Activated naive CD8-positive, alpha-beta T cell treated with anti-CD3 and anti-CD28 coated beads, Interleukin-2, amount 10 ng/mL, durations not matched to agents 7 days and 5 days (primary cell): ENCODE results near the gene CEMIP. TPM values are rescaled to one million over a fixed set of nuclear protein-coding genes. Genes with fewer than 3 reads are reported as not detected.

Experiments
- ATAC-seq: fragments of 150-1000 bp; cut with Tn5 transposase; one replicate; pipeline ENCODE4 v1.10.0; 2021; ENCODE audit warnings: low read depth, moderate library complexity
- POLR2A ChIA-PET: fragments of 350-600 bp; sonication (Branson Sonifier 250); formaldehyde crosslinking; loops from one replicate; lab custom pipeline; 2021; ENCODE audit warnings: antibody characterized with exemption; lab: Charles Lee
- DNase-seq: peaks from one replicate; pipeline ENCODE4 v3.0.0; 2021
- H3K27ac Mint-ChIP-seq: one replicate; pipeline ENCODE4 v1.8.0; 2022; ENCODE audit warnings: mild to moderate bottlenecking, mixed read lengths
- H3K27me3 Mint-ChIP-seq: one replicate; pipeline ENCODE4 v1.8.0; 2022; ENCODE audit warnings: mild to moderate bottlenecking, moderate library complexity, mixed read lengths
- H3K36me3 Mint-ChIP-seq: one replicate; pipeline ENCODE4 v1.8.0; 2021; ENCODE audit warnings: mild to moderate bottlenecking, mixed read lengths
- H3K4me1 Mint-ChIP-seq: one replicate; pipeline ENCODE4 v1.8.0; 2021; ENCODE audit warnings: mixed read lengths
- H3K4me3 Mint-ChIP-seq: one replicate; pipeline ENCODE4 v1.8.0; 2022; ENCODE audit warnings: mild to moderate bottlenecking, moderate library complexity, mixed read lengths
- H3K9me3 Mint-ChIP-seq: one replicate; pipeline ENCODE4 v1.8.0; 2021; ENCODE audit warnings: mixed read lengths
- total RNA-seq, 2 experiments: library from RNA; stranded (reverse); gene quantifications; one replicate each; pipeline ENCODE4 v1.2.3, GENCODE V29; 2021

CEMIP gene
- total RNA-seq, 2 experiments from 2014 or later: 0.23 TPM; not detected in 1

- POLR2A ChIA-PET: no interaction called here
- Mint-ChIP-seq H3K9me3 (no peaks in the 10 kb centered on the region), H3K4me3 (no peak overlapping the region), H3K27me3 (peaks cover 21% of the 10 kb centered on the region), H3K4me1 (peaks cover 8% of the 10 kb centered on the region), H3K27ac (no peak overlapping the region), H3K36me3 (no peaks in the 10 kb centered on the region)
- ATAC-seq: no peak
- no peak for DNase-seq
These were observed 108.0 kb downstream of the CEMIP start for GRCh38 chr15:80887148-80887547.

GRCh38 chr15:80888846-80889245 lies 109.7 kb downstream of the CEMIP start:
- peaks cover 8% of the 10 kb centered on the region for H3K4me1 Mint-ChIP-seq
- ATAC-seq (peak; percentile 58), DNase-seq (no peak)
- no peak overlapping the region for H3K4me3 Mint-ChIP-seq
- POLR2A ChIA-PET: no interaction called here
- no peaks in the 10 kb centered on the region for H3K36me3 Mint-ChIP-seq
- H3K27me3 Mint-ChIP-seq: peaks cover 21% of the 10 kb centered on the region
- H3K27ac Mint-ChIP-seq: no peak overlapping the region
- H3K9me3 Mint-ChIP-seq: no peaks in the 10 kb centered on the region

- ATAC-seq: no peak
- Mint-ChIP-seq H3K4me3 (no peak overlapping the region), H3K9me3 (no peaks in the 10 kb centered on the region), H3K36me3 (no peaks in the 10 kb centered on the region), H3K27ac (no peak overlapping the region), H3K4me1 (peaks cover 8% of the 10 kb centered on the region), H3K27me3 (peaks cover 21% of the 10 kb centered on the region)
- POLR2A ChIA-PET: no interaction called here
- no peak for DNase-seq
These were observed 111.3 kb downstream of the CEMIP start for GRCh38 chr15:80890341-80891005.

GRCh38 chr15:80891006-80891405 lies 111.8 kb downstream of the CEMIP start:
- Mint-ChIP-seq H3K4me3 (no peak overlapping the region), H3K4me1 (peaks cover 8% of the 10 kb centered on the region)
- no peak for ATAC-seq

GRCh38 chr15:80892414-80892813 lies 113.2 kb downstream of the CEMIP start:
- DNase-seq (no peak), ATAC-seq (no peak)
- Mint-ChIP-seq H3K27ac (no peak overlapping the region), H3K4me1 (peaks cover 8% of the 10 kb centered on the region), H3K4me3 (no peak overlapping the region), H3K9me3 (peaks cover 2% of the 10 kb centered on the region), H3K36me3 (peaks cover 4% of the 10 kb centered on the region), H3K27me3 (peaks cover 11% of the 10 kb centered on the region)
- POLR2A ChIA-PET: no interaction called here

More at GRCh38 chr15:80891006-80891405, 111.8 kb downstream of the CEMIP start:
- Mint-ChIP-seq H3K27me3 (peaks cover 19% of the 10 kb centered on the region), H3K27ac (no peak overlapping the region), H3K36me3 (no peaks in the 10 kb centered on the region), H3K9me3 (no peaks in the 10 kb centered on the region)
- no peak for DNase-seq
- POLR2A ChIA-PET: no interaction called here

GRCh38 chr15:80893777-80894176 lies 114.6 kb downstream of the CEMIP start:
- no peak overlapping the region for H3K27ac Mint-ChIP-seq
- H3K27me3 Mint-ChIP-seq: peaks cover 9% of the 10 kb centered on the region

GRCh38 chr15:80895091-80895490 lies 115.9 kb downstream of the CEMIP start:
- POLR2A ChIA-PET: no interaction called here
- DNase-seq (no peak), ATAC-seq (no peak)
- H3K27ac Mint-ChIP-seq: no peak overlapping the region
- H3K4me3 Mint-ChIP-seq: no peak overlapping the region
- peaks cover 2% of the 10 kb centered on the region for H3K9me3 Mint-ChIP-seq
- no peaks in the 10 kb centered on the region for H3K4me1 Mint-ChIP-seq
- peaks cover 4% of the 10 kb centered on the region for H3K36me3 Mint-ChIP-seq
- H3K27me3 Mint-ChIP-seq: peaks cover 4% of the 10 kb centered on the region

More at GRCh38 chr15:80893777-80894176, 114.6 kb downstream of the CEMIP start:
- no peak for ATAC-seq
- POLR2A ChIA-PET: no interaction called here
- peaks cover 4% of the 10 kb centered on the region for H3K4me1 Mint-ChIP-seq
- no peak overlapping the region for H3K4me3 Mint-ChIP-seq
- DNase-seq: no peak
- H3K36me3 Mint-ChIP-seq: peaks cover 4% of the 10 kb centered on the region
- H3K9me3 Mint-ChIP-seq: peaks cover 2% of the 10 kb centered on the region

GRCh38 chr15:80895965-80896364 lies 116.8 kb downstream of the CEMIP start:
- Mint-ChIP-seq H3K36me3 (peaks cover 4% of the 10 kb centered on the region), H3K27ac (no peak overlapping the region), H3K9me3 (peaks cover 2% of the 10 kb centered on the region), H3K4me1 (no peaks in the 10 kb centered on the region), H3K27me3 (peaks cover 2% of the 10 kb centered on the region), H3K4me3 (no peak overlapping the region)
- DNase-seq (no peak), ATAC-seq (no peak)
- POLR2A ChIA-PET: no interaction called here

- H3K4me1 Mint-ChIP-seq: no peaks in the 10 kb centered on the region
- peaks cover 4% of the 10 kb centered on the region for H3K36me3 Mint-ChIP-seq
- POLR2A ChIA-PET: no interaction called here
- H3K27ac Mint-ChIP-seq: no peak overlapping the region
- H3K4me3 Mint-ChIP-seq: no peak overlapping the region
- peaks cover 2% of the 10 kb centered on the region for H3K9me3 Mint-ChIP-seq
- H3K27me3 Mint-ChIP-seq: no peaks in the 10 kb centered on the region
- DNase-seq (no peak), ATAC-seq (no peak)
These were observed 118.9 kb downstream of the CEMIP start for GRCh38 chr15:80898040-80898439.

GRCh38 chr15:80902298-80902801 lies 123.2 kb downstream of the CEMIP start:
- Mint-ChIP-seq H3K36me3 (no peaks in the 10 kb centered on the region), H3K9me3 (no peaks in the 10 kb centered on the region), H3K27ac (no peak overlapping the region), H3K4me1 (no peaks in the 10 kb centered on the region), H3K27me3 (no peaks in the 10 kb centered on the region), H3K4me3 (no peak overlapping the region)
- no peak for DNase-seq
- POLR2A ChIA-PET: no interaction called here
- no peak for ATAC-seq

GRCh38 chr15:80904998-80905397 lies 125.8 kb downstream of the CEMIP start:
- Mint-ChIP-seq H3K27ac (no peak overlapping the region), H3K9me3 (no peaks in the 10 kb centered on the region), H3K27me3 (no peaks in the 10 kb centered on the region), H3K4me3 (no peak overlapping the region), H3K36me3 (no peaks in the 10 kb centered on the region), H3K4me1 (no peaks in the 10 kb centered on the region)
- POLR2A ChIA-PET: no interaction called here
- ATAC-seq (no peak), DNase-seq (no peak)

- H3K9me3 Mint-ChIP-seq: no peaks in the 10 kb centered on the region
- ATAC-seq (no peak), DNase-seq (no peak)
- H3K36me3 Mint-ChIP-seq: no peaks in the 10 kb centered on the region
- no peaks in the 10 kb centered on the region for H3K27me3 Mint-ChIP-seq
- no peak overlapping the region for H3K27ac Mint-ChIP-seq
- H3K4me1 Mint-ChIP-seq: no peaks in the 10 kb centered on the region
- H3K4me3 Mint-ChIP-seq: no peak overlapping the region
- POLR2A ChIA-PET: no interaction called here
These were observed 127.1 kb downstream of the CEMIP start for GRCh38 chr15:80906159-80906766.

- POLR2A ChIA-PET: no interaction called here
- peaks cover 1% of the 10 kb centered on the region for H3K27me3 Mint-ChIP-seq
- H3K9me3 Mint-ChIP-seq: no peaks in the 10 kb centered on the region
- H3K27ac Mint-ChIP-seq: no peak overlapping the region
- H3K4me1 Mint-ChIP-seq: peaks cover 4% of the 10 kb centered on the region
- no peak overlapping the region for H3K4me3 Mint-ChIP-seq
- DNase-seq: no peak
- no peaks in the 10 kb centered on the region for H3K36me3 Mint-ChIP-seq
- no peak for ATAC-seq
These were observed 132.7 kb downstream of the CEMIP start for GRCh38 chr15:80911821-80912220.

GRCh38 chr15:80912673-80913072 lies 133.5 kb downstream of the CEMIP start:
- Mint-ChIP-seq H3K9me3 (no peaks in the 10 kb centered on the region), H3K4me3 (no peak overlapping the region), H3K4me1 (peaks cover 4% of the 10 kb centered on the region), H3K36me3 (no peaks in the 10 kb centered on the region), H3K27me3 (peaks cover 3% of the 10 kb centered on the region), H3K27ac (no peak overlapping the region)
- no peak for ATAC-seq
- no peak for DNase-seq
- POLR2A ChIA-PET: no interaction called here
